Measurements from ENCODE around the gene TMEM131.
A peak's percentile ranks its signal among the peaks of the same experiment; 100 is the strongest.
"Not testable (repeated sequence)": the region's sequence is repeated elsewhere in the genome, so short reads cannot be mapped to it uniquely, and the experiment has no call there.

TMEM131 gene

DNA sequence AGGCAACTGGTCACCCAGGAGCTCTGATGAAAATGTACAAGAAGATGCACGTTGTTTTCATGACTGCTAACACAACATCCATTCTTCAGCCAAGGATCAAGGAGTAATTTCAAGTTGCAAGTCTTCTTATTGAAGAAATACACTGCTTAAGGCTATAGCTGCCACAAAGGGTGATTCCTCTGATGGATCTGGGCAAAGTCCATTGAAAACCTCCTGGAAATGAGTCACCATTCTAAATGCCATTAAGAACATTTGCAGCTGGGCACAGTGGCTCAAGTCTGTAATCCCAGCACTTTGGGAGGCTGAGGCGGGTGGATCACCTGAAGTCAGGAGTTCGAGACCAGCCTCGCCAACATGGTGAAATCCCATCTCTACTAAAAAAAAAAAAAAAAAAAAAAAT, 142.7 kb downstream of the TMEM131 start:
- DNase-seq, result not testable (repeated sequence)

- DNase-seq, result no peak
Observed at GRCh38 chr2:97851172-97851571, 144.6 kb downstream of the TMEM131 start.

DNA sequence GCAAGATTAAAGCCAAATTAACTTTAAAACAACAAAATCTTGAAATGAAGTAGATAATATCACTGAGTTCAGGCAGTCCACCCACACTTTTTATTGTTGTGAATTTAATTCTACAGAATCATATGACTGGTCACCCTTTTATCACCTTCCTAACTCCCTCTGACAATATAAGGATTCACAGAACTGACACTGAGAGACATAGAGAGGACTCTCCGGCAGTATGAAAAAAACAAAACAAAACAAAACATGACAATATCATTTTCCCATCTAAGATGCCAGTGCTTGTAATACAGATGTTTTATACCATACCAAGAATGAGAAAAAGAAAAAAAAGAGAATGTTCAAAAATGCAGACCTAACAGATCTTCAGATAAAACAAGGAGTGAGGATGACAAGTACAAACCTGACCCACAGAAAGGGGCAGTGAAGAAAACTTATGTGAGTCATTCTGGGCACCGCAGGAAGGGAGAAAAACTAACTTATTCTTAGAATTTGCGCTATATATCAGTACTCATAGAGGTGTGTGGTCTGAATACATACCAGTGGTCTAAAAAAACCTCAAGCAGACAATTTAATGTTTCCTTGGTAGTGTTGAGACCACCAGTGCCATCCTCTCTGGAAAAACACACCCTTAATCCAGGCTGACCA, 145.7 kb downstream of the TMEM131 start:
- no peak for DNase-seq

GRCh38 chr2:97848306-97848705, 147.4 kb downstream of the TMEM131 start:
- peak; percentile 48 to 66 for DNase-seq

- not testable (repeated sequence) for DNase-seq
Observed at GRCh38 chr2:97846716-97847115, 149.0 kb downstream of the TMEM131 start.

DNA sequence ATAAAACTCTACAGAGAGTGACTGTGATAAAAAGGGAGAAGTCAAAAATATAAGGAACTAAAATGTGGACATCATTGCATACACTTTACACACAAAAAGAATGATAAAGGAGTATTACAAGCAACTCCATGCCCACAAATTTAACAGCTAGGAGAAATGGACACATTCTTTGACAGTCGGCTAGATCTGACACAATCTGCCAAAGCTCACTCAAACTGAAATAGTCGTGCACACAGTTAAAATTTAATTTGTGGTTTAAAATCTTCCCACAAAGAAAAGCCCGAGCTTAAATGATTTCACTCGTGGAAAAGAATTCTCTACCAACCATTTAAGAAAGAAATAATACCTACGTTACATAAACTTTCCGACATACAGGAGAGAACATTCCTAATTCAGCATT, 149.9 kb downstream of the TMEM131 start:
- DNase-seq, result no peak

DNA sequence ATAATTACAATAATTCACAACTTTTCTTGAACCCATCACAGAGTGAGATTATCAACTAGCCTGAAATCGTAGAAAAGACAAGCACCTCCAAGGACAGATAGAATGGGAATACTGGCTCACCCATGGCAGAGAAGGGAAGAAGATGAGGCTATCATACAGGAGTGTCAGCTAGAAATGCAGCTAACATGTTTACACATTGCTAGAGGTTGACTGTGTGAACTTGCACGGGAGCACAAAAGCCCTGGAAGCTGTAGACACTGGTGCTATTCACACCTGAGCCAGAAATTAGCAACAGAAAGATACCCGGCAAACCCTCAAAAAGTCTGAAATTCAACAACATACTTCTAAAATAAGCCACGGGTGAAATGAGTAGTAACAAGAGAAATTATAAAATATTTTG, 150.6 kb downstream of the TMEM131 start:
- no peak for DNase-seq

DNA sequence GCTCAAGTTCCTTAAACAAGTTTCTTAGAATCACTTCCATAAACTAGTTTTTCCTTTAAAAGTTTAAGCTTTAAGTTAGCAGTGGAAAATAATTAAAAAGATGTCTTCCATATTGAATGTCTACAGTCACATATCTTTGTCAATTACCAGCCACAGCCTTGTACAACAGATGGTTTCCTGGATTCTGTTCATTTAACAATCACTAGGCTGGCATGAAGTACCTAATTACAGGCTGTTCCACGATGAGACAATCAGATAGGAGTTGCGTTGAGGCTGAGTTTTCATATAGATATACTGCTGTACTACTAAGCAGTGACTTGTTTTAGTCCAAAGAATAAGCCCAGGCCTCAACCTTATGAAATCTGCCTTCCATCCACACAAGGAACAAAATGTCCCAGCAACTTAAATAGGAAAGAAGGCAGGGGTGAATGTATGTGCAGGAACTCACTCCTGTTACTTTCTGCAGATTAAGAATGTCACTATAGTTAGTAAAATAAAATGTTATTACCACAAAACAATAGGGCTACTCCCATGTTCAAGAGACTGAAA, 151.4 kb downstream of the TMEM131 start:
- DNase-seq, result no peak

DNA sequence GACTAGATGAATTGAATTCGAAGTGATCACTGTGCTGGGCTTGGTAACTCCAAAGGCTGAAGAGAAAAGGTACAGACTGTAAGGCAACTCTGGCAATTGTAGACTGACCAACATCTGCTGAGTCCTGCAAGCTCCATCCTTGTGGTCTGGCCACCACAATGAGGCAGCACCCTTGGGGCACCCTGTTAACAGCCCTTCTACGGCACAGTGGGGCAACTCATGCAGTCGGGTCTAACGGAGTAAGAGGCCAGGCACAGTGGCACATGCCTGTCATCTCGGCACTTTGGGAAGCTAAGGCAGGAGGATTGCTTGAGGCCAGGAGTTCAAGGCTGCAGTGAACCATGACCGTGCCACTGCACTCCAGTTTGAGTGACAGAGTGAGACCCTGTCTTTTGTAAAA, 155.6 kb downstream of the TMEM131 start:
- no peak for DNase-seq

GRCh38 chr2:97834610-97835009, 161.1 kb downstream of the TMEM131 start:
- no peak for DNase-seq

DNA sequence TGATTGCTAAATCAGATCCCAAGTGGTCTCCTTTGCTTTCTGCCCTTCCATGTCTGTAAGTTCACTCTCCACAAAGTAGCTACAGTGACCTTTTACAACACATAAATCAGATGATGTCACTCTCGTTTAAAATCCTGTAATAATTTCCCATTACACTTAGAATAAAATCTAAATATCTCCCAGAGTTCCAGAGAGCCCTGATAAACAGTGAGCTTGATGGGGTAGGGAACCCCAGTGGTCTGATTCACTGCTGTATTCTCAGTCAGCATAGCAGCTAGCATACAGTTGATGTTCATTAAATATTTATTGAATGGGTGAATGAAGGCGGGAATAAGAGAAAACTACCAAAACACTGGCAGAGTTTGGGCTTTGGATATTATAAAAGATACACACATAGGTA, 164.6 kb downstream of the TMEM131 start:
- no peak for DNase-seq

DNA sequence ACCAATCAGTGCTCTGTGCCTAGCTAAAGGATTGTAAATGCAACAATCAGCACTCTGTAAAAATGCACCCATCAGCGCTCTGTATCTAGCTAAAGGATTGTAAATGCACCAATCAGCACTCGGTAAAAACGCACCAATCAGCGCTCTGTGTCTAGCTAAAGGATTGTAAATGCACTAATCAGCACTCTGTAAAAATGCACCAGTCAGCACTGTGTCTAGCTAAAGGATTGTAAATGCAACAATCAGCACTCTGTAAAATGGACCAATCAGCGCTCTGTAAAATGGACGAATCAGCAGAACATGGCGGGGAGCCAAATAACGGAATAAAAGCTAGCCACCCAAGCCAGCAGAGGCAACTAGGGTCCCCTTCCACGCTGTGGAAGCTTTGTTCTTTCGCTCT, 166.5 kb downstream of the TMEM131 start:
- DNase-seq, result not testable (repeated sequence)

DNA sequence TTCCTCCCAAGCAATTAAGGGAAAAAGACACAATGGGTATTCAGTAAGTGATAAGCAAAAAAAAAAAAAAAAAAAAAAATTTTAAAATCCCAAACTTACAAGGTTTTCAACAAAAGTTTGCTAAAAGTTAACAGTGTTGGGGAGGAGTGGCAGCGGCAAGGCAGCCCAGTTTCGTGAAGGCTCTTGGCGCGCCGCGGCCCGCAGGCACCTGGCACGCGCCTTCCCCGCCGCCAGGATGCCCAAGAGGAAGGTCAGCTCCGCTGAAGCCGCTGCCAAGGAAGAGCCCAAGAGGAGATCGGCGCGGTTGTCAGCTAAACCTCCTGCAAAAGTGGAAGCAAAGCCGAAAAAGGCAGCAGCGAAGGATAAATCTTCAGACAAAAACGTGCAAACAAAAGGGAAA, 168.7 kb downstream of the TMEM131 start:
- not testable (repeated sequence) for DNase-seq

DNA sequence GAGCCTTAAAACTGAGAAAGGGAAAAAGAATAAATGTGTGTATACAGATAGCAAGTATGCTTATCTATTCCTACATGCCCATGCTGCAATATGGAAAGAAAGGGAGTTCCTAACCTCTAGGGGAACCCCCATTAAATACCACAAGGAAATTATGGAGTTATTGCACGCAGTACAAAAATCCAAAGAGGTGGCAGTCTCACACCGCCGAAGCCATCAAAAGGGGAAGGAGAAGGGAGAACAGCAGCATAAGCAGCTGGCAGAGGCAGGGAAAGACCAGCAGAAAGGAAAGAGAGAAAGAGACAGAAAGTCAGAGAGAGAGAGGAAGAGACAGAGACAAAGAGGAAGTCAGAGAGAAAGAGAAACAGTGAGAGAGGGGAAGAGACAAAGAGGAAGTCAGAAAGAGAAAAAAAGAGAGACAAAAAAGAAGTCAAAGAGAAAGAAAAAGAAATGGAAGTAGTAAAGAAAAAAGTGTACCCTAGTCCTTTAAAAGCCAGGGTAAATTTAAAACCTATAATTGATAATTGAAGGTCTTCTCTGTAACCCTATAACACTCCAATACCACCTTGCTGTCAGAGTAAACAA, 169.4 kb downstream of the TMEM131 start:
- not testable (repeated sequence) for DNase-seq

DNA sequence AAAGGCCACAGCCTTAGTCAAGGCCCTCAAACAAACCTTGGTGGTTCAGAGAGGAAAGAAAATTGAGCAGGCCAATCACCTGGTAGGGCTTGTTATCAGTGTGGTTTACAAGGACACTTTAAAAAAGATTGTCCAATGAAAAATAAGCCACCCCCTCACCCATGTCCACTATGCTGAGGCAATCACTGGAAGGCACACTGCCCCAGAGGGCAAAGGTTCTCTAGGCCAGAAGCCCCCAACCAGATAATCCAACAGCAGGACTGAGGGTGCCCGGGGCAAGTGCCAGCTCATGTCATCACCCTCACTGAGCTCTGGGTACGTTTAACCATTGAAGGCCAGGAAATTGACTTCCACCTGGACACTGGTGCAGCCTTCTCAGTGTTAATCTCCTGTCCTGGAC, 171.7 kb downstream of the TMEM131 start:
- DNase-seq, result not testable (repeated sequence)

GRCh38 chr2:97821862-97822261, 173.9 kb downstream of the TMEM131 start:
- DNase-seq, result not testable (repeated sequence)

DNA sequence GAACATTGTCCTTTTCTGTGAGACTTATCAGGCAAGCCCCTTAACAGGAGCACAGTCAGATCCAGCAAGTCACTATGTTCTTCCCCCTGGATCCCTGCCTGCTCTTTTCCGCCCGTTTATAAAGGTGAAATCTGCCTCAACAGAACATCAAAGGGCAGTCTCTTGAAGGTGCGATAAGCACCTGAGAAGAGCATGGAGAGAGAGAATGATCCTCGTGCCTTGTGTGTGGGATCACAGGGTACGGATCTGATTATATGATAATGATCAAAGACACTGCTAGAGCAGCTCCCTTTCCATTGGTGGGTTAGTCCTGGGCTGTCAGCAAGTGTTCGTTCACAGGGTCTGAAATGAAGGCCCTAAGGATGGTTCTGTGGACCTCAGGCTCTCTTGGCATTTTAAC, 176.0 kb downstream of the TMEM131 start:
- DNase-seq, result no peak

GRCh38 chr2:97816411-97816810, 179.3 kb downstream of the TMEM131 start:
- no peak for DNase-seq

DNA sequence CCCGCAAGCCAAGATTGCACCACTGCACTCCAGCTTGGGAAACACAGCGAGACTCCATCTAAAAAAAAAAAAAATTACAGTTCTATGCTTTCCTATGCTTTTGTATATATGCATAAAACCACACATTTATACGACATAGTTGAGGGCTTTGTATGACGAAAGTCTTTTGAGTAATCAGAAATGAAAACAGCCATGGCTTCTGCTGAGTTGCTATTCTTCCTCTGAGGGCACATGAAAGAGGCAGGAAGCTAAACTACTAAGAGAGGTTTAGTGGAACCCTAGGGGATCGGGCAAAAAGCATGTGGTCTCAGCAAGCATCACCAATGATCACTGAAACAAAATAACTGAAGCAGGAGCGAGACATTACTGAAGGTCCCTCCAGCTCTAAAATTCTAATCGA, 182.8 kb downstream of the TMEM131 start:
- no peak for DNase-seq

DNA sequence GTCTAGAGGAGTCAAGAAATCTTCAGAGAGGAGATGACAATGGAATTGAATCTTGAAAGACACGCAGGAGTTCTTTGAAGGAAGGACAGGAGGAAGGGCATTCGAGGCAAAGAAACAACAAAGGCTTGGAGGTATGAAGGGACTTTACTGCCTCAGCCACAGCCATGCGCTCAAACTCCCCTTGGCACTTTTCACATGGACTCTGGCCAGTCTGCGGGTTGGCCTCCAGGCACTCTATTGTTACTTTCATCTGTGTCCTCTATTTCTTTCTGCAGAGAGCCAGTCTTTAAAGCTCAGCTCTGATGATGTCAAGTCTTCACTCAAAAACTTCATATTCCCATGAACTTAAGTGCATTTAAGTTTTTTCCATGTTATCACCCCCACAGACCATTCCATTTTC, 186.9 kb downstream of the TMEM131 start:
- DNase-seq, result no peak

- peak in 1 of 2 experiments; percentile 86 for DNase-seq
Observed at GRCh38 chr2:97806738-97807618, 188.8 kb downstream of the TMEM131 start.

- no peak for DNase-seq
Observed at GRCh38 chr2:97805776-97806175, 190.0 kb downstream of the TMEM131 start.

DNA sequence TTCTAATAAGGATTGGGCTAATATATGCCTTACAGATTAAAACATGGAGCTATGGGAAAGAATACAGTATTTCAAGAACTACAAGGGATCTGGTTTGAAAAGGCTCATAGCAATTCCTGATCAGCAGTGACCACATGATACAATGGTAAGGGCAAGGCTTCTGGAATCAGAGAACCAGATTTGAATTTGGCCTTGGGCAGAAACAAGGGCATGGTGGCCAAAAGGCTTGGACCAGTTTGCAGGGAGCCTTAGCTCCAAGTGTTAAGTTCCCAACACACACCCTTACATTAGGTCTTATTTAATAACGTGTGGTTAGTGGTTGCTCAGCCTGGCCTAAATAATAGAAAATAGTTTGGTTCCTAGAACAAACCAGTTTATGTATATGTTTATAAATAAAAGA, 194.7 kb downstream of the TMEM131 start:
- DNase-seq, result no peak

- DNase-seq, result no peak
Observed at GRCh38 chr2:97798416-97798815, 197.3 kb downstream of the TMEM131 start.
